ENCODE measurements around the gene SGSM2.

DNA sequence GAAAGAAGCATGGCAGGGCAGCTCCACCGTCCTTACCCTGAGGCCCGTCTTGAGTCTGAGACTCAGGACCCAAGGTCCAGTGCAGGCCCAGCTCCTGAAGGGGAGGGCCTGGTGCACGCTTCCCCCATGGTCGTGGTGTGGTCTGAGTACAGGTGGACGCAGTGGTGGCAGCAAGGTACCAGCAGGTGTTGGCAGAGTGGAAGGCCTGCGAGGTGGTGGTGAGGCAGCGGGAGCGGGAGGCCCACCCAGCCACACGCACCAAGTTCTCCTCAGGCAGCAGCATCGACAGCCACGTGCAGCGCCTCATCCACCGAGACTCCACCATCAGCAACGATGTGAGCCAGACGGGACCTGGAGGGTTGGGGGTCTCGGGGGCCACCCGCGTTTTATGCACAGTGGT is 35.9 kb downstream of the SGSM2 start:
- TF ChIP-seq, protein P1, sequence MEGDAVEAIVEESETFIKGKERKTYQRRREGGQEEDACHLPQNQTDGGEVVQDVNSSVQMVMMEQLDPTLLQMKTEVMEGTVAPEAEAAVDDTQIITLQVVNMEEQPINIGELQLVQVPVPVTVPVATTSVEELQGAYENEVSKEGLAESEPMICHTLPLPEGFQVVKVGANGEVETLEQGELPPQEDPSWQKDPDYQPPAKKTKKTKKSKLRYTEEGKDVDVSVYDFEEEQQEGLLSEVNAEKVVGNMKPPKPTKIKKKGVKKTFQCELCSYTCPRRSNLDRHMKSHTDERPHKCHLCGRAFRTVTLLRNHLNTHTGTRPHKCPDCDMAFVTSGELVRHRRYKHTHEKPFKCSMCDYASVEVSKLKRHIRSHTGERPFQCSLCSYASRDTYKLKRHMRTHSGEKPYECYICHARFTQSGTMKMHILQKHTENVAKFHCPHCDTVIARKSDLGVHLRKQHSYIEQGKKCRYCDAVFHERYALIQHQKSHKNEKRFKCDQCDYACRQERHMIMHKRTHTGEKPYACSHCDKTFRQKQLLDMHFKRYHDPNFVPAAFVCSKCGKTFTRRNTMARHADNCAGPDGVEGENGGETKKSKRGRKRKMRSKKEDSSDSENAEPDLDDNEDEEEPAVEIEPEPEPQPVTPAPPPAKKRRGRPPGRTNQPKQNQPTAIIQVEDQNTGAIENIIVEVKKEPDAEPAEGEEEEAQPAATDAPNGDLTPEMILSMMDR (IDR thresholded peaks at IDR 0.05), result no peak
- TF ChIP-seq EZH2 (IDR thresholded peaks at IDR 0.05; ENCODE audit: borderline replicate concordance, insufficient read depth, low read depth, low read length, poor library complexity, severe bottlenecking), result no peak
